ENCODE results near the gene CXCL17.

Gene CXCL17

DNA sequence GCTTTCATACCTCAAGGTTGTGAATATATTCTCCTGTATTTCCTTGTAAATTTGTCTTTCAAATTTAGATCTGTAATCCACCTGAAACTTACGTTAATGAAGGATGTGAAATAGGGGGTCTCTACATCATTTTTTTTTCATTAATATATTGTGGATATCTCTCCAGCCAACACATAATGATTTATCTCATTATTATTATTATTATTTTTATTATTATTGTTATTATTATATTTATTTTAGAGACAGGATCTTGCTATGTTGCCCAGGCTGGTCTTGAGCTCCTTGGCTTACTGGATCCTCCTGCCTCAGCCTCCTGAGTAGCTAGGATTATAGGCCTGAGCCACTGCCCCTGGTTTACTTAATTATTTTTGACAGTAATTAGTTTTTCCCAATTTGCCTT is 11.3 kb downstream of the CXCL17 start:
- no peak overlapping the region for H2AFZ ChIP-seq (ENCODE audit: low read depth, low read length, severe bottlenecking)
- H3K4me2 ChIP-seq (ENCODE audit: low read depth, low read length, poor library complexity, severe bottlenecking), result no peak overlapping the region
- H3K36me3 ChIP-seq (ENCODE audit: low read length), result no peaks in the 10 kb centered on the region
- H3K79me2 ChIP-seq (ENCODE audit: insufficient read depth, low read length), result no peaks in the 10 kb centered on the region
- H3K27me3 ChIP-seq (ENCODE audit: low read length), result no peaks in the 10 kb centered on the region
- H3K4me3 ChIP-seq (ENCODE audit: insufficient read depth, low read length, poor library complexity, severe bottlenecking), result no peak overlapping the region
- no peaks in the 10 kb centered on the region for H3K9me3 ChIP-seq (ENCODE audit: insufficient read depth, low read length)
- TF ChIP-seq EZH2phosphoT487 (conservative IDR thresholded peaks at IDR 0.05; ENCODE audit: low read length), result no peak
- TF ChIP-seq, protein P1, sequence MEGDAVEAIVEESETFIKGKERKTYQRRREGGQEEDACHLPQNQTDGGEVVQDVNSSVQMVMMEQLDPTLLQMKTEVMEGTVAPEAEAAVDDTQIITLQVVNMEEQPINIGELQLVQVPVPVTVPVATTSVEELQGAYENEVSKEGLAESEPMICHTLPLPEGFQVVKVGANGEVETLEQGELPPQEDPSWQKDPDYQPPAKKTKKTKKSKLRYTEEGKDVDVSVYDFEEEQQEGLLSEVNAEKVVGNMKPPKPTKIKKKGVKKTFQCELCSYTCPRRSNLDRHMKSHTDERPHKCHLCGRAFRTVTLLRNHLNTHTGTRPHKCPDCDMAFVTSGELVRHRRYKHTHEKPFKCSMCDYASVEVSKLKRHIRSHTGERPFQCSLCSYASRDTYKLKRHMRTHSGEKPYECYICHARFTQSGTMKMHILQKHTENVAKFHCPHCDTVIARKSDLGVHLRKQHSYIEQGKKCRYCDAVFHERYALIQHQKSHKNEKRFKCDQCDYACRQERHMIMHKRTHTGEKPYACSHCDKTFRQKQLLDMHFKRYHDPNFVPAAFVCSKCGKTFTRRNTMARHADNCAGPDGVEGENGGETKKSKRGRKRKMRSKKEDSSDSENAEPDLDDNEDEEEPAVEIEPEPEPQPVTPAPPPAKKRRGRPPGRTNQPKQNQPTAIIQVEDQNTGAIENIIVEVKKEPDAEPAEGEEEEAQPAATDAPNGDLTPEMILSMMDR (IDR thresholded peaks at IDR 0.05; ENCODE audit: insufficient read depth, low read length, poor library complexity, severe bottlenecking), result no peak
- H3F3A ChIP-seq (ENCODE audit: insufficient read depth), result no peaks in the 10 kb centered on the region
- H3K27ac ChIP-seq (ENCODE audit: low read depth, low read length), result no peak overlapping the region
- H4K20me1 ChIP-seq (ENCODE audit: low read depth, low read length), result no peaks in the 10 kb centered on the region
- no peaks in the 10 kb centered on the region for H3K9me2 ChIP-seq (replicated peaks; ENCODE audit: insufficient read depth, low read length)
- no peak overlapping the region for H3K9ac ChIP-seq (ENCODE audit: low read length)

DNA sequence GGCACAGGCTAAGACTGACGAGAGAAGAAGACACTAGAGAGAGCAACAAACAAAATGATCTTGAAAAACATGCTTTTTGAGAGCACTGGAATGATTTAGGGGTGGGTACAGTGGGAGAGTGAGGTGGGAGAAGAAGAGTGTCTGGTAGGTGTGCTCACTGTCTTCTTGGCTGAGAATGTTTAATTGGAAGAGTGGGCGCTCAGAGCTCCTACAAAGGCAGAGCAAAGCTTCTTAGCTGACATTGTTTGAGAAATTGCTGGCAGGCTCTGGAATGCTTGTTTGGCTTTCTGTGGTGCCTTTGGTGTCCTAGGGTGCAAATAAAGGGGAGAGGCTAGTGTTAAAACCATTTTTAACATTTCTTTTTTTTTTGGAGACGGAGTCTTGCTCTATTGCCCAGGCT is 14.1 kb downstream of the CXCL17 start:
- no peaks in the 10 kb centered on the region for H4K20me1 ChIP-seq (ENCODE audit: low read depth, low read length)
- TF ChIP-seq, protein P1 (IDR thresholded peaks at IDR 0.05; ENCODE audit: insufficient read depth, low read length, poor library complexity, severe bottlenecking), result no peak
- H3K4me3 ChIP-seq (ENCODE audit: insufficient read depth, low read length, poor library complexity, severe bottlenecking), result no peak overlapping the region
- H3K9me3 ChIP-seq (ENCODE audit: insufficient read depth, low read length), result no peaks in the 10 kb centered on the region
- H3K79me2 ChIP-seq (ENCODE audit: insufficient read depth, low read length), result no peaks in the 10 kb centered on the region
- H3K9ac ChIP-seq (ENCODE audit: low read length), result no peak overlapping the region
- H3F3A ChIP-seq (ENCODE audit: insufficient read depth), result no peaks in the 10 kb centered on the region
- H3K27me3 ChIP-seq (ENCODE audit: low read length), result no peaks in the 10 kb centered on the region
- H3K9me2 ChIP-seq (replicated peaks; ENCODE audit: insufficient read depth, low read length), result no peaks in the 10 kb centered on the region
- no peaks in the 10 kb centered on the region for H3K36me3 ChIP-seq (ENCODE audit: low read length)
- no peak overlapping the region for H2AFZ ChIP-seq (ENCODE audit: low read depth, low read length, severe bottlenecking)
- no peak overlapping the region for H3K4me2 ChIP-seq (ENCODE audit: low read depth, low read length, poor library complexity, severe bottlenecking)
- H3K27ac ChIP-seq (ENCODE audit: low read depth, low read length), result no peak overlapping the region

DNA sequence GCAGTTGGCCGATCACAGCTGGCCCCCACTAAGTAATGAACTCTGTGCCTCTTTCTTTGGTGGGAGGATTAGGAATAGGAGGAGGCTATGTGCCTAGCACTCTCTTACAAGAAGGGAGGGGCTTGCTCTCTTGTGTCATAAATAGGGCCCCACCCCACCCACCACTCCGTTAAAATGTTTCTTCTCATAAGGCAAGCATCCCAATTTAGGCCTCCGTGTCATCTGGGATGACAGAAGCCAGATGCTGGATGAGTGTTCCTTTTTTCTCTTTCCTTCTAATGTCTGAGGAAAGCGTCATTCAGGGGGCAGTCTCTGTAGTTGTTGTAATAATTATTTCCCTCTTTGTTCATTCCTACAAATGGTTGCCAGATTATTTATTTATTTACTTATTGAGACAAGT is 15.4 kb downstream of the CXCL17 start, which contains the start of gene LIPE:
Gene LIPE, minus strand, starts transcription at position 76 of the 400 bp plus-strand sequence. CDS start 239 bp downstream, outside the sequence.
- Histone ChIP-seq H3K27ac (ENCODE audit: low read depth, low read length) (no peak within 1 kb of the TSS), H3K4me3 (ENCODE audit: insufficient read depth, low read length, poor library complexity, severe bottlenecking) (no peak within 1 kb of the TSS), H3K27me3 (ENCODE audit: low read length) (no peaks in the 10 kb centered on the region), H3F3A (ENCODE audit: insufficient read depth) (no peaks in the 10 kb centered on the region), H3K36me3 (ENCODE audit: low read length) (no peaks in the 10 kb centered on the region), H2AFZ (ENCODE audit: low read depth, low read length, severe bottlenecking) (no peak within 1 kb of the TSS), H3K9me3 (ENCODE audit: insufficient read depth, low read length) (no peaks in the 10 kb centered on the region), H4K20me1 (ENCODE audit: low read depth, low read length) (no peaks in the 10 kb centered on the region), H3K4me2 (ENCODE audit: low read depth, low read length, poor library complexity, severe bottlenecking) (no peak within 1 kb of the TSS), H3K9me2 (replicated peaks; ENCODE audit: insufficient read depth, low read length) (no peaks in the 10 kb centered on the region), H3K9ac (ENCODE audit: low read length) (no peak within 1 kb of the TSS), H3K79me2 (ENCODE audit: insufficient read depth, low read length) (0 out of 2 replicates have a peak, but pooled peaks cover under 1% of the 10 kb centered on the region)
- TF ChIP-seq, protein P1 (IDR thresholded peaks at IDR 0.05; ENCODE audit: insufficient read depth, low read length, poor library complexity, severe bottlenecking), result no peak
- no peak for TF ChIP-seq EZH2phosphoT487 (conservative IDR thresholded peaks at IDR 0.05; ENCODE audit: low read length)

Data from SU-DHL-6 (cell line).